Measurements from ENCODE around the gene ZNF518B. TPM values are rescaled to one million over a fixed set of nuclear protein-coding genes. Genes with fewer than 3 reads are reported as not detected.

Gene ZNF518B
- total RNA-seq, 1 experiment from 2014 or later = 11.5 TPM

DNA sequence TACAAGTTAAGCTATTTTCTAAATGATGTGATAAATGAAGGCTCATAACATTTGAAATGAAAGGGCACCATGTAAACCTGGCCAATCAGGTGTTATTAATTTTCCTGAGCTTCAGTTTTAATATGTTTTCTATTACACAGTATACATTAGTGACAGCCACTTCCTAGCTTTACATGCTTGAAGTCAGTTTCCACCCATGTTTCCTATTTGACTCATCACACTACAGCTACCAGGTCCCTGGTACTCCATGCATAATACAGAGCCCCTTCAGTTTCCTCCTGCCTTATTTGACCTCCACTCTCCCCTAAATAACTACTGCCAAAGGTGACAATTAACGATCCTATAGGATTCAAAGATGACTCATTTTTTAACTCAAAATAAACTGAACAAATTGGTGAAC is 18.3 kb downstream of the ZNF518B start:
- DNase-seq = no peak
- Histone ChIP-seq H3K27ac (ENCODE audit: insufficient read length, low read depth, low read length) (no peak overlapping the region), H4K8ac (replicated peaks; ENCODE audit: insufficient read length, low read depth, low read length) (no peak overlapping the region), H3K9ac (ENCODE audit: extremely low read depth, insufficient read length, low read length) (no peak overlapping the region), H2BK20ac (ENCODE audit: low read depth, low read length, poor library complexity, severe bottlenecking) (no peak overlapping the region), H2BK5ac (ENCODE audit: insufficient read length, low read length) (no peak overlapping the region), H3K4ac (ENCODE audit: low read depth, low read length) (no peak overlapping the region), H3T11ph (ENCODE audit: low read length) (no peak overlapping the region), H4K5ac (ENCODE audit: insufficient read length, low read depth, low read length) (no peak overlapping the region), H3K14ac (ENCODE audit: insufficient read depth, low read length) (no peak overlapping the region), H2AFZ (ENCODE audit: low read length) (no peak overlapping the region), H2AK5ac (ENCODE audit: insufficient read length, low read length) (no peak overlapping the region), H3K79me1 (ENCODE audit: insufficient read depth, low read depth, low read length, poor library complexity, severe bottlenecking) (no peaks in the 10 kb centered on the region), H3K79me2 (ENCODE audit: insufficient read depth, low read length) (no peaks in the 10 kb centered on the region), H3K56ac (ENCODE audit: insufficient read length, low read depth, low read length) (no peak overlapping the region), H2BK15ac (ENCODE audit: low read depth, low read length) (no peak overlapping the region), H4K91ac (ENCODE audit: insufficient read length, low read depth, low read length) (no peak overlapping the region), H3K4me1 (ENCODE audit: insufficient read depth, low read length) (peaks cover 5% of the 10 kb centered on the region; the same call in 1 of the 2 replicates), H3K18ac (ENCODE audit: insufficient read length, low read depth, low read length) (no peak overlapping the region), H3K27me3 (ENCODE audit: insufficient read depth, low read length) (no peaks in the 10 kb centered on the region), H2BK120ac (ENCODE audit: low read depth, low read length, poor library complexity, severe bottlenecking) (no peak overlapping the region), H3K23ac (ENCODE audit: insufficient read length, low read depth, low read length) (no peak overlapping the region), H4K20me1 (ENCODE audit: control insufficient read depth, insufficient read depth, insufficient read length) (no peaks in the 10 kb centered on the region), H3K4me2 (ENCODE audit: insufficient read depth, insufficient read length, low read length) (no peak overlapping the region), H3K9me3 (ENCODE audit: control insufficient read depth, low read depth, low read length) (no peaks in the 10 kb centered on the region), H2BK12ac (ENCODE audit: insufficient read length, low read depth, low read length) (no peak overlapping the region), H3K23me2 (ENCODE audit: insufficient read length, low read depth, low read length, poor library complexity, severe bottlenecking) (no peaks in the 10 kb centered on the region)
- TF ChIP-seq, protein P1, sequence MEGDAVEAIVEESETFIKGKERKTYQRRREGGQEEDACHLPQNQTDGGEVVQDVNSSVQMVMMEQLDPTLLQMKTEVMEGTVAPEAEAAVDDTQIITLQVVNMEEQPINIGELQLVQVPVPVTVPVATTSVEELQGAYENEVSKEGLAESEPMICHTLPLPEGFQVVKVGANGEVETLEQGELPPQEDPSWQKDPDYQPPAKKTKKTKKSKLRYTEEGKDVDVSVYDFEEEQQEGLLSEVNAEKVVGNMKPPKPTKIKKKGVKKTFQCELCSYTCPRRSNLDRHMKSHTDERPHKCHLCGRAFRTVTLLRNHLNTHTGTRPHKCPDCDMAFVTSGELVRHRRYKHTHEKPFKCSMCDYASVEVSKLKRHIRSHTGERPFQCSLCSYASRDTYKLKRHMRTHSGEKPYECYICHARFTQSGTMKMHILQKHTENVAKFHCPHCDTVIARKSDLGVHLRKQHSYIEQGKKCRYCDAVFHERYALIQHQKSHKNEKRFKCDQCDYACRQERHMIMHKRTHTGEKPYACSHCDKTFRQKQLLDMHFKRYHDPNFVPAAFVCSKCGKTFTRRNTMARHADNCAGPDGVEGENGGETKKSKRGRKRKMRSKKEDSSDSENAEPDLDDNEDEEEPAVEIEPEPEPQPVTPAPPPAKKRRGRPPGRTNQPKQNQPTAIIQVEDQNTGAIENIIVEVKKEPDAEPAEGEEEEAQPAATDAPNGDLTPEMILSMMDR (conservative IDR thresholded peaks at IDR 0.05) = no peak
- H3K27me3 Mint-ChIP-seq (ENCODE audit: low read depth) = peaks cover 2% of the 10 kb centered on the region; the same call in 1 of the 2 replicates
- peaks cover 0 to 3% of the 10 kb centered on the region in 2 experiments; a peak in 1 of 5 replicates for H3K9me3 Mint-ChIP-seq
- H3K4me3 Mint-ChIP-seq = no peak overlapping the region
- WGBS (ENCODE audit: extremely low coverage, insufficient read length, low lambda C conversion rate) = no CpG with 5 or more reads among the region's 1 CpG
- no peak overlapping the region for H3K27ac Mint-ChIP-seq
- H3K36me3 Mint-ChIP-seq (ENCODE audit: insufficient read depth in 1 of 3, low read depth in 3 of 3) = peaks cover 6 to 18% (median 17%) of the 10 kb centered on the region in 3 experiments; a peak in 6 of 7 replicates
- peaks cover 8 to 9% of the 10 kb centered on the region in 2 experiments for H3K4me1 Mint-ChIP-seq

Data from H9 (cell line).